ENCODE results near the gene REXO4.

Gene REXO4

DNA sequence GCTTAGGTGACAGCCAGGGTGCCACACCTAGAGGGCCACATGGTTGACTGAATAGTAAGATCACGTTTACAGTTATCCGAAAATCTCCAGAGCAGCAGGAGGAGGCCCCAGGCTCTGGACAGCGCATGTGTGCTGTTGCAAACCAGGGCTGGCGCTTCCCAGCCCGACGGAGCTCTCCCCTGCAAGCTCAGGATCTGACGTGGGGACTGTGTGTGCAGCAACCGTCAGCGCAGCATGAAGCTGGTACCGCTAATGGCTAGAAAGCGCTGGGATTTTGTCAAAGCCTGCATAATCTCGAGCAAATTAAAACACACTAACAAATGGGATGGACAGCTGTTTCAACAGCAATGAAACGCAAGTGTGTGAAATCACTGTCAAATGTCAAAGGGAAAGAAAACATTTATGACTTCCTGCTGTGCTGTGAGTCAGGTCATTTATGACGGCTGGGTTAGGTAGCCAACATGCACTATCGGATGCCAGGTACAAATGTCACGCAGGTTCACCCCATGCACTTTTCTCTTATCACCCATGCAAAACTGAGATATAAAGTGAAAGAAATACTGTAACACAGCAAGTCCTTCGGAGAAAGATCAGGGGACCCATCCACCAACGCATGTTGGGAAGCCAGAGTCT, 49.4 kb downstream of the REXO4 start:
- DNase-seq (ENCODE audit: low spot score) = no peak

- no peak for DNase-seq (ENCODE audit: low spot score)
Observed at GRCh38 chr9:133367778-133368177, 50.0 kb downstream of the REXO4 start.

- DNase-seq (ENCODE audit: low spot score) = no peak
Observed at GRCh38 chr9:133367221-133367620, 50.6 kb downstream of the REXO4 start.

GRCh38 chr9:133366435-133366834, 51.4 kb downstream of the REXO4 start:
- DNase-seq (ENCODE audit: low spot score) = no peak

DNA sequence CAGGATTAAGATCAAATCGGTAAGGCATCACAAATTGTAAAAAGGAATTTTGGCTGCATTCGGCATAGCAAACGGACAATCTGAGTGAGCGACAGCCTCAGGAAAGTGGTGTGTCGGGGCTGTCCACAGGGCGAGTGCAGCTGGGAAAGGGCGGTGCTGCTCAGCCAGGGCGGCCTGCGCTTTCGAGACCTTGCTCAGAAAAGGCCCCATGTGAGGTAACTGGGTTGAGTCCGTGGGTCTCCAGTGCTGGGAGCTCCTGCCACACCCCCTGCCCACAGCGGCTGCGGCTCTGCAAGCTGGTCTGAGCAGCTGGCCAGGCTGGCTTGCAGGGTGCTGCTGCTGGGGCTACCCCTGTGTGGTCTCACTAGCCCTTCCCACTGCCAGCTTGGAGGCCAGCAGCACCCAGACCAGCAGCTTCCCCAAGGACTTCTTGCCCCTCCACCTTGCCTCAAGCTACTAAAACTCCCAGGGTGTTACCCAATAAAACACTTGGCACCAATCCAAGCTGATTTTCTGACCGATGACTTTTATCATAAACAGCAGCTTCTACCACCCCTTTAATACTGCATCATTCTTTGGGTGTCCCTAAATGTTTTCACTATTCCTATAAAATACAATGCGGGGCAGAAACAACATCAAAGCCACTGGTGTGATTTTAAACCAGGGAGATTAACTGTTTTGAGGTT, 55.3 kb downstream of the REXO4 start:
- DNase-seq (ENCODE audit: low spot score) = no peak

GRCh38 chr9:133361507-133362092, 56.2 kb downstream of the REXO4 start:
- no peak for DNase-seq (ENCODE audit: low spot score)

GRCh38 chr9:133360400-133361393, 57.1 kb downstream of the REXO4 start:
- DNase-seq (ENCODE audit: low spot score) = no peak

- peak; percentile 36 for DNase-seq (ENCODE audit: low spot score)
Observed at GRCh38 chr9:133359399-133360175, 58.2 kb downstream of the REXO4 start.

DNA sequence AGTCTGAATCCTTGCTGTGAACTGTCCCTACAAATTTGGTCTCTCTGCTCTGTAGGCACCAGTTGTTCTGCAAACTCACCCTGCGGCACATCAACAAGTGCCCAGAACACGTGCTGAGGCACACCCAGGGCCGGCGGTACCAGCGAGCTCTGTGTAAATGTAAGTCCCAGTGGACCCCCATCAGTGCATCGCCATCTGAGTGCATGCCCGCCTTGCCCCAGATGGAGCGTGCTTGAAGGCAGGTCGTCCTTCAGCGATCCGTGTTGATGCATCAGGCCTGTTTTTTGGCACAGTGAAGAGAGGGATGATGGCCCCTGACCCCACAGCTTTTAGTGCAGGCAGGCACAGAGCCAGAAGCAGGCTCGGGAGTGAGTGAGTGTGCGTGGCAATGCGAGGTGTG, 60.2 kb downstream of the REXO4 start:
- DNase-seq (ENCODE audit: low spot score) = no peak

DNA sequence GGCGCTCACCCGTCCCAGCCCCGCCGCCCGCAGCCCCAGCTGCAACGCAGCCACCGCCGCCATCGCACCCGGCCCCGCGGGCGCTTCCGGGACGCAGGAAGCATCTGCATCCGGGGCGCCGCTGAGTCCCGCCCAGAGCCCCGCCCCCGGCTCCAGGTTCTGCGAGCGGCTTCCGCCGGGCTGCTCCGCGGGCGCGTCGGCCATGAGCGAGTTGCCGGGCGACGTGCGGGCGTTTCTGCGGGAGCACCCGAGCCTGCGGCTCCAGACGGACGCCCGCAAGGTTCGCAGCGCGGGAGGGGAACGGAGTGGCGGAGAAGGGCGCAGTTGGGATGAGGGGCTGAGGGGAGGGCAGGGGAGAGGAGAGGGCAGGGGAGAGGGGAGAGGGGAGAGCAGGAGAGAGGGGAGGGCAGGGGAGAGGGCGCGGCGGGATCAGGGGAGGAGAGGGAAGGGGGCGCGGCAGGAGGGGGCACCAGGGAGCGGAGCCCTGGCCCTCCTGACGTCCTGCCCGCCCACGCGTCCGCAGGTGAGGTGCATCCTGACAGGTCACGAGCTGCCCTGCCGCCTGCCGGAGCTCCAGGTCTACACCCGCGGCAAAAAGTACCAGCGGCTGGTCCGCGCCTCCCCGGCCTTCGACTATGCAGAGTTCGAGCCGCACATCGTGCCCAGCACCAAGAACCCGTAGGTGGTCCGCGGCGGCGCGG, 61.3 kb downstream of the REXO4 start, which contains the start of the genes SURF1 and SURF2:
Gene SURF1 (minus strand): TSS at position 97 of the 701 bp plus-strand sequence. CDS start 34 bp downstream, at position 63.
Gene SURF2 (plus strand): TSS at position 160 of the 701 bp plus-strand sequence. CDS start 43 bp downstream, at position 203.
- DNase-seq (ENCODE audit: low spot score) = peak; percentile 96

Measured in GM03348 (cell line).